ENCODE data around the gene SMIM44.

The SMIM44 gene

GRCh38 chr19:3494559-3494958, 11.3 kb upstream of the SMIM44 start:
- no peak for DNase-seq
- Histone ChIP-seq H3K4me3 (ENCODE audit: low read length) (no peak overlapping the region), H3K4me1 (ENCODE audit: low read length) (0 out of 2 replicates have a peak, but pooled peaks cover 6% of the 10 kb centered on the region), H2AFZ (ENCODE audit: low read length) (no peak overlapping the region), H3F3A (ENCODE audit: insufficient read depth, low read length) (no peaks in the 10 kb centered on the region), H3K9ac (ENCODE audit: low read length) (no peak overlapping the region), H3K27ac (ENCODE audit: low read length) (no peak overlapping the region), H3K27me3 (replicated peaks; ENCODE audit: insufficient read depth, low read length) (no peaks in the 10 kb centered on the region), H3K4me2 (ENCODE audit: low read depth, low read length) (no peak overlapping the region), H3K36me3 (replicated peaks; ENCODE audit: insufficient read depth, low read length) (0 out of 2 replicates have a peak, but pooled peaks cover 3% of the 10 kb centered on the region), H3K9me3 (replicated peaks; ENCODE audit: insufficient read depth, low read length) (no peaks in the 10 kb centered on the region), H4K20me1 (ENCODE audit: insufficient read depth, low read length) (no peaks in the 10 kb centered on the region; the same call in 1 of the 2 replicates), H3K79me2 (ENCODE audit: low read length) (peaks cover 32% of the 10 kb centered on the region), H3K9me2 (replicated peaks; ENCODE audit: insufficient read depth, low read length) (no peaks in the 10 kb centered on the region)
- TF ChIP-seq CTCF (IDR thresholded peaks at IDR 0.05; ENCODE audit: low read length) (no peak), EZH2phosphoT487 (IDR thresholded peaks at IDR 0.05; ENCODE audit: low read length) (no peak), EZH2 (optimal IDR thresholded peaks at IDR 0.05; ENCODE audit: low read depth, low read length) (no peak)

- Histone ChIP-seq H3K79me2 (ENCODE audit: low read length) (peaks cover 27% of the 10 kb centered on the region), H3K27me3 (replicated peaks; ENCODE audit: insufficient read depth, low read length) (no peaks in the 10 kb centered on the region), H3K9me2 (replicated peaks; ENCODE audit: insufficient read depth, low read length) (no peaks in the 10 kb centered on the region), H3K9me3 (replicated peaks; ENCODE audit: insufficient read depth, low read length) (no peaks in the 10 kb centered on the region), H4K20me1 (ENCODE audit: insufficient read depth, low read length) (no peaks in the 10 kb centered on the region; the same call in 1 of the 2 replicates), H3K4me2 (ENCODE audit: low read depth, low read length) (no peak overlapping the region), H2AFZ (ENCODE audit: low read length) (no peak overlapping the region), H3K9ac (ENCODE audit: low read length) (no peak overlapping the region), H3F3A (ENCODE audit: insufficient read depth, low read length) (no peaks in the 10 kb centered on the region), H3K36me3 (replicated peaks; ENCODE audit: insufficient read depth, low read length) (0 out of 2 replicates have a peak, but pooled peaks cover 3% of the 10 kb centered on the region), H3K4me3 (ENCODE audit: low read length) (no peak overlapping the region), H3K4me1 (ENCODE audit: low read length) (0 out of 2 replicates have a peak, but pooled peaks cover 2% of the 10 kb centered on the region), H3K27ac (ENCODE audit: low read length) (no peak overlapping the region)
- DNase-seq = no peak
- no peak for TF ChIP-seq CTCF (IDR thresholded peaks at IDR 0.05; ENCODE audit: low read length)
- no peak for TF ChIP-seq EZH2 (optimal IDR thresholded peaks at IDR 0.05; ENCODE audit: low read depth, low read length)
- TF ChIP-seq EZH2phosphoT487 (IDR thresholded peaks at IDR 0.05; ENCODE audit: low read length) = no peak
Measured at GRCh38 chr19:3494051-3494450, 10.8 kb upstream of the SMIM44 start.

GRCh38 chr19:3493651-3494050, 10.4 kb upstream of the SMIM44 start:
- H3K27ac ChIP-seq (ENCODE audit: low read length) = no peak overlapping the region
- peaks cover 23% of the 10 kb centered on the region for H3K79me2 ChIP-seq (ENCODE audit: low read length)
- H4K20me1 ChIP-seq (ENCODE audit: insufficient read depth, low read length) = no peaks in the 10 kb centered on the region; the same call in 1 of the 2 replicates
- H3K9me2 ChIP-seq (replicated peaks; ENCODE audit: insufficient read depth, low read length) = no peaks in the 10 kb centered on the region
- no peak overlapping the region for H3K9ac ChIP-seq (ENCODE audit: low read length)
- H2AFZ ChIP-seq (ENCODE audit: low read length) = no peak overlapping the region
- DNase-seq = no peak
- H3K4me2 ChIP-seq (ENCODE audit: low read depth, low read length) = no peak overlapping the region
- H3K9me3 ChIP-seq (replicated peaks; ENCODE audit: insufficient read depth, low read length) = no peaks in the 10 kb centered on the region
- no peaks in the 10 kb centered on the region for H3K4me1 ChIP-seq (ENCODE audit: low read length)
- 0 out of 2 replicates have a peak, but pooled peaks cover 3% of the 10 kb centered on the region for H3K36me3 ChIP-seq (replicated peaks; ENCODE audit: insufficient read depth, low read length)
- TF ChIP-seq EZH2phosphoT487 (IDR thresholded peaks at IDR 0.05; ENCODE audit: low read length) (no peak), EZH2 (optimal IDR thresholded peaks at IDR 0.05; ENCODE audit: low read depth, low read length) (no peak), CTCF (IDR thresholded peaks at IDR 0.05; ENCODE audit: low read length) (no peak)
- H3K27me3 ChIP-seq (replicated peaks; ENCODE audit: insufficient read depth, low read length) = no peaks in the 10 kb centered on the region
- no peak overlapping the region for H3K4me3 ChIP-seq (ENCODE audit: low read length)
- H3F3A ChIP-seq (ENCODE audit: insufficient read depth, low read length) = no peaks in the 10 kb centered on the region
